Neuronal stem cell (in vitro differentiated cells): ENCODE results near the gene CHM.
A peak's percentile ranks its signal among the peaks of the same experiment; 100 is the strongest.

ENCODE experiments used
- DNase-seq: peaks from one replicate; pipeline ENCODE4 v3.0.0-alpha.2; 2013; ENCODE audit warnings: low spot score
- H2AFZ ChIP-seq: one replicate; pipeline ENCODE4 v1.6.1; 2013; ENCODE audit warnings: mild to moderate bottlenecking, low read length, inconsistent platforms
- H2AK5ac ChIP-seq: 2 replicates; pipeline ENCODE4 v1.6.1; 2013; ENCODE audit warnings: low read depth, mild to moderate bottlenecking, inconsistent platforms, low read length, moderate library complexity, mixed read lengths
- H2BK120ac ChIP-seq: 2 replicates; pipeline ENCODE4 v1.6.1; 2013; ENCODE audit warnings: low read depth, mild to moderate bottlenecking, inconsistent platforms, low read length, moderate library complexity, mixed read lengths
- H2BK12ac ChIP-seq: one replicate; pipeline ENCODE4 v1.6.1; 2013; ENCODE audit warnings: low read length, inconsistent platforms
- H2BK15ac ChIP-seq: 2 replicates; pipeline ENCODE4 v1.6.1; 2013; ENCODE audit warnings: mild to moderate bottlenecking, low read length, inconsistent platforms, mixed read lengths
- H2BK5ac ChIP-seq: one replicate; pipeline ENCODE4 v1.6.1; 2013; ENCODE audit warnings: inconsistent platforms, mild to moderate bottlenecking, low read length, moderate library complexity
- H3K14ac ChIP-seq: one replicate; pipeline ENCODE4 v1.6.1; 2013; ENCODE audit warnings: low read length, inconsistent platforms
- H3K18ac ChIP-seq: 2 replicates; pipeline ENCODE4 v1.6.1; 2013; ENCODE audit warnings: low read length, inconsistent platforms
- H3K23ac ChIP-seq: 2 replicates; pipeline ENCODE4 v1.6.1; 2013; ENCODE audit warnings: low read depth, mild to moderate bottlenecking, mixed read lengths, low read length, inconsistent platforms; ENCODE audit not compliant: poor library complexity
- H3K27ac ChIP-seq: replicated peaks from 3 replicates; pipeline ENCODE4 v1.5.1; 2013; ENCODE audit warnings: low read length, inconsistent platforms
- H3K27me3 ChIP-seq, 3 experiments: 2 replicates each; pipeline ENCODE4 v1.6.1; 2013; ENCODE audit warnings: low read length in 3 of 3, mild to moderate bottlenecking in 2 of 3, inconsistent platforms in 1 of 3, low read depth in 1 of 3, mixed read lengths in 1 of 3, moderate library complexity in 1 of 3; ENCODE audit not compliant: control insufficient read depth in 3 of 3, insufficient read depth in 3 of 3
- H3K36me3 ChIP-seq, 2 donors: replicated peaks in 1 of 2; 2 replicates each; pipeline ENCODE4 v1.6.1; 2013; ENCODE audit warnings: low read length in 2 of 2; ENCODE audit not compliant: control insufficient read depth in 2 of 2, insufficient read depth in 2 of 2
- H3K4ac ChIP-seq: 2 replicates; pipeline ENCODE4 v1.6.1; 2013; ENCODE audit warnings: inconsistent platforms, mild to moderate bottlenecking, low read length, moderate library complexity
- H3K4me1 ChIP-seq, 2 donors: 1 replicate in 1 of 2; 2 replicates in 1 of 2; pipeline ENCODE4 v1.6.1; 2013; ENCODE audit warnings: low read length in 2 of 2, low read depth in 1 of 2; ENCODE audit not compliant: control insufficient read depth in 2 of 2, insufficient read depth in 1 of 2
- H3K4me2 ChIP-seq: one replicate; pipeline ENCODE4 v1.6.1; 2013; ENCODE audit warnings: mild to moderate bottlenecking, low read length, inconsistent platforms; ENCODE audit not compliant: insufficient read depth, poor library complexity, severe bottlenecking
- H3K4me3 ChIP-seq, 2 donors: 2 replicates each; pipeline ENCODE4 v1.5.1; 2013; ENCODE audit warnings: low read length in 2 of 2, mild to moderate bottlenecking in 2 of 2, inconsistent platforms in 1 of 2, moderate library complexity in 1 of 2
- H3K79me1 ChIP-seq: one replicate; pipeline ENCODE4 v1.6.1; 2013; ENCODE audit warnings: low read depth, mild to moderate bottlenecking, inconsistent platforms, low read length, moderate library complexity
- H3K9ac ChIP-seq: one replicate; pipeline ENCODE4 v1.6.1; 2013; ENCODE audit warnings: mild to moderate bottlenecking, low read depth, low read length, inconsistent platforms; ENCODE audit not compliant: poor library complexity
- H3K9me3 ChIP-seq, 2 donors: replicated peaks in 1 of 2; 2 replicates each; pipeline versions ENCODE3 to v1.6.1; 2013; ENCODE audit warnings: low read length in 2 of 2, mild to moderate bottlenecking in 2 of 2, inconsistent platforms in 1 of 2, low read depth in 1 of 2, mixed read lengths in 1 of 2, moderate library complexity in 1 of 2; ENCODE audit not compliant: control insufficient read depth in 2 of 2, insufficient read depth in 1 of 2
- H4K8ac ChIP-seq: one replicate; pipeline ENCODE4 v1.6.1; 2013; ENCODE audit warnings: low read depth, mild to moderate bottlenecking, inconsistent platforms, low read length, moderate library complexity
- H4K91ac ChIP-seq: one replicate; pipeline ENCODE4 v1.6.1; 2013; ENCODE audit warnings: low read length, low read depth, mild to moderate bottlenecking, inconsistent platforms; ENCODE audit not compliant: poor library complexity
- WGBS, 2 donors: extraction: QIAGEN DNeasy Blood & Tissue Kit; methylation state at CpG; one replicate each; pipeline ENCODE4 v1.1.7; 2013; ENCODE audit warnings: missing lambda C conversion rate in 2 of 2, mixed read lengths in 1 of 2; ENCODE audit not compliant: insufficient read length in 2 of 2, insufficient replicate concordance in 1 of 2; ENCODE audit errors: extremely low coverage in 2 of 2; 5-methylcytosine and 5-hydroxymethylcytosine counted together

Gene CHM

GRCh38 chrX:85859426-85859825, 187.9 kb downstream of the CHM start:
- Histone ChIP-seq H3K4ac (no peak overlapping the region), H4K91ac (no peak overlapping the region), H3K9me3 (no peaks in the 10 kb centered on the region), H3K4me1 (no peaks in the 10 kb centered on the region), H2BK120ac (no peak overlapping the region), H2BK15ac (no peak overlapping the region), H2AK5ac (no peak overlapping the region), H2AFZ (no peak overlapping the region), H3K4me3 (no peak overlapping the region), H3K36me3 (no peaks in the 10 kb centered on the region), H3K79me1 (no peaks in the 10 kb centered on the region), H3K9ac (no peak overlapping the region), H2BK12ac (no peak overlapping the region), H2BK5ac (no peak overlapping the region), H3K14ac (no peak overlapping the region), H3K27me3 (no peaks in the 10 kb centered on the region), H3K23ac (no peak overlapping the region), H4K8ac (no peak overlapping the region), H3K27ac (no peak overlapping the region), H3K18ac (no peak overlapping the region), H3K4me2 (no peak overlapping the region)
- no peak for DNase-seq

GRCh38 chrX:85851418-85851817, 195.9 kb downstream of the CHM start:
- WGBS, 2 donors: no CpG with 5 or more reads among the region's 3 CpGs
- no peak overlapping the region for H3K4me2 ChIP-seq
- peak; percentile 0 for DNase-seq

GRCh38 chrX:85836868-85837267, 210.5 kb downstream of the CHM start:
- Histone ChIP-seq H3K36me3 (no peaks in the 10 kb centered on the region), H3K23ac (no peak overlapping the region), H3K27me3 (no peaks in the 10 kb centered on the region), H2AK5ac (no peak overlapping the region), H3K9me3 (no peaks in the 10 kb centered on the region), H3K4me3 (no peak overlapping the region), H3K4ac (no peak overlapping the region), H2BK120ac (no peak overlapping the region), H3K27ac (no peak overlapping the region), H2BK12ac (no peak overlapping the region), H2BK5ac (no peak overlapping the region), H2BK15ac (no peak overlapping the region), H2AFZ (no peak overlapping the region), H3K4me2 (no peak overlapping the region), H3K18ac (no peak overlapping the region), H4K8ac (no peak overlapping the region), H3K4me1 (no peaks in the 10 kb centered on the region), H3K14ac (no peak overlapping the region), H3K79me1 (no peaks in the 10 kb centered on the region), H3K9ac (no peak overlapping the region), H4K91ac (no peak overlapping the region)
- no peak for DNase-seq
- WGBS, 2 donors: no CpG with 5 or more reads among the region's 2 CpGs

More at GRCh38 chrX:85851418-85851817, 195.9 kb downstream of the CHM start:
- H3K27me3 ChIP-seq: no peaks in the 10 kb centered on the region
- no peaks in the 10 kb centered on the region for H3K36me3 ChIP-seq
- no peaks in the 10 kb centered on the region for H3K9me3 ChIP-seq
- H2AK5ac ChIP-seq: no peak overlapping the region
- H3K27ac ChIP-seq: no peak overlapping the region
- no peak overlapping the region for H4K8ac ChIP-seq
- no peak overlapping the region for H4K91ac ChIP-seq
- H3K23ac ChIP-seq: no peak overlapping the region
- no peak overlapping the region for H3K4me3 ChIP-seq
- H2BK5ac ChIP-seq: no peak overlapping the region
- H3K4me1 ChIP-seq: no peaks in the 10 kb centered on the region
- no peak overlapping the region for H3K4ac ChIP-seq
- no peak overlapping the region for H2BK15ac ChIP-seq
- H2BK12ac ChIP-seq: no peak overlapping the region
- no peak overlapping the region for H3K9ac ChIP-seq
- no peaks in the 10 kb centered on the region for H3K79me1 ChIP-seq
- no peak overlapping the region for H2AFZ ChIP-seq
- H3K18ac ChIP-seq: no peak overlapping the region
- no peak overlapping the region for H2BK120ac ChIP-seq
- H3K14ac ChIP-seq: no peak overlapping the region

GRCh38 chrX:85828771-85829170, 218.6 kb downstream of the CHM start:
- no peak overlapping the region for H4K91ac ChIP-seq
- no peak overlapping the region for H3K4ac ChIP-seq
- no peak overlapping the region for H2BK12ac ChIP-seq
- H3K27ac ChIP-seq: no peak overlapping the region
- no peak for DNase-seq
- no peak overlapping the region for H3K18ac ChIP-seq
- H3K27me3 ChIP-seq: no peaks in the 10 kb centered on the region
- no peak overlapping the region for H3K23ac ChIP-seq
- no peak overlapping the region for H3K4me2 ChIP-seq
- no peak overlapping the region for H2BK15ac ChIP-seq
- no peak overlapping the region for H2AFZ ChIP-seq
- H2AK5ac ChIP-seq: no peak overlapping the region
- no peak overlapping the region for H4K8ac ChIP-seq
- no peak overlapping the region for H2BK5ac ChIP-seq
- no CpG with 5 or more reads among the region's 5 CpGs for WGBS, 2 donors
- H3K9ac ChIP-seq: no peak overlapping the region
- H3K36me3 ChIP-seq: no peaks in the 10 kb centered on the region
- no peak overlapping the region for H3K4me3 ChIP-seq
- no peaks in the 10 kb centered on the region for H3K9me3 ChIP-seq
- H3K4me1 ChIP-seq: no peaks in the 10 kb centered on the region
- H3K14ac ChIP-seq: no peak overlapping the region
- H2BK120ac ChIP-seq: no peak overlapping the region
- H3K79me1 ChIP-seq: no peaks in the 10 kb centered on the region
